K562 (cell line): ENCODE data around the gene RBX1. TPM values are rescaled to one million over a fixed set of nuclear protein-coding genes. Genes with fewer than 3 reads are reported as not detected.
A peak's percentile ranks its signal among the peaks of the same experiment; 100 is the strongest.

ENCODE experiments used
- CCAR2 ChIP-seq: fragments of 200-400 bp; formaldehyde crosslinking; IDR thresholded peaks from 2 replicates; pipeline ENCODE4 v1.6.1; 2017; ENCODE audit warnings: mild to moderate bottlenecking, low read depth, low read length
- CXXC5 ChIP-seq: fragments of 250-450 bp; sonication (Bioruptor Pico); IDR thresholded peaks from 2 replicates; pipeline ENCODE4 v1.8.0; 2022; ENCODE audit warnings: inconsistent platforms, mild to moderate bottlenecking, moderate library complexity
- ETV6 ChIP-seq, 3 experiments: fragments of 150-350 bp in 1 of 3; sonication (generic) in 1 of 3; formaldehyde crosslinking in 1 of 3; IDR thresholded peaks; 2 replicates each; pipeline versions ENCODE4 v1.6.1 to v1.8.0; 2014 to 2022; ENCODE audit warnings: borderline replicate concordance in 2 of 3, low read depth in 2 of 3, antibody characterized with exemption in 1 of 3, low read length in 1 of 3, mild to moderate bottlenecking in 1 of 3, missing genetic modification reagents in 1 of 3
- FOXA3 ChIP-seq, 2 experiments: fragments of 450-650 bp in 1 of 2; sonication (generic) in 1 of 2; formaldehyde crosslinking; IDR thresholded peaks in 1 of 2; conservative IDR thresholded peaks in 1 of 2; 2 replicates each; pipeline versions ENCODE4 v1.4.0 to v1.8.0; 2020 to 2022; ENCODE audit warnings: mild to moderate bottlenecking in 2 of 2, missing genetic modification reagents in 1 of 2
- GTF2F1 ChIP-seq: IDR thresholded peaks from 2 replicates; pipeline ENCODE4 v1.6.1; 2011; ENCODE audit warnings: low read depth, low read length, improper control_type of control experiment
- MBD1 ChIP-seq: fragments of 250-450 bp; sonication (Bioruptor Pico); IDR thresholded peaks from 2 replicates; pipeline ENCODE4 v1.8.0; 2022; ENCODE audit warnings: inconsistent platforms
- MYC ChIP-seq, 2 experiments: fragments of 250-450 bp in 1 of 2; sonication (Bioruptor Pico) in 1 of 2; IDR thresholded peaks; 2 replicates each; pipeline versions ENCODE4 v1.5.1 to v1.6.1; 2012 to 2021; ENCODE audit warnings: low read depth in 2 of 2, borderline replicate concordance in 1 of 2, improper control_type of control experiment in 1 of 2, low read length in 1 of 2, mild to moderate bottlenecking in 1 of 2, moderate library complexity in 1 of 2
- POLR2H ChIP-seq: IDR thresholded peaks from 2 replicates; pipeline ENCODE4 v1.6.1; 2016; ENCODE audit warnings: missing genetic modification characterization, low read depth, mild to moderate bottlenecking, control low read depth, missing compliant biosample characterization, moderate library complexity
- SIN3B ChIP-seq: fragments of 450-650 bp; IDR thresholded peaks from 2 replicates; pipeline ENCODE4 v1.6.1; 2017; ENCODE audit warnings: low read depth, mild to moderate bottlenecking, moderate library complexity
- TARDBP ChIP-seq: fragments of 450-650 bp; IDR thresholded peaks from 2 replicates; pipeline ENCODE4 v1.6.1; 2016
- THRAP3 ChIP-seq: fragments of 450-650 bp; IDR thresholded peaks from 2 replicates; pipeline ENCODE4 v1.6.1; 2016; ENCODE audit warnings: mild to moderate bottlenecking, inconsistent platforms, borderline replicate concordance
- UBTF ChIP-seq, 2 experiments: IDR thresholded peaks; 2 replicates each; pipeline ENCODE4 v1.6.1; 2012; ENCODE audit warnings: improper control_type of control experiment in 2 of 2, low read depth in 2 of 2, low read length in 2 of 2, borderline replicate concordance in 1 of 2
- ZNF175 ChIP-seq: fragments of 200-800 bp; sonication (Bioruptor generic); IDR thresholded peaks from 2 replicates; pipeline ENCODE4 v1.6.1; 2016; ENCODE audit warnings: low read depth, mild to moderate bottlenecking, missing genetic modification characterization, missing compliant biosample characterization
- ZNF184 ChIP-seq: sonication (generic); formaldehyde crosslinking; IDR thresholded peaks from 2 replicates; pipeline ENCODE4 v1.5.0; 2020; ENCODE audit warnings: missing genetic modification reagents
- polyA plus RNA-seq, 8 experiments: library from polyadenylated mRNA; depleted of rRNA in 4 of 8; stranded (reverse) in 5 of 8; unstranded in 3 of 8; fragments of >200 nt; fragmentation: Nextera tagmentation in 2 of 8; fragmentation: Illumina TruSeq in 1 of 8; extraction: Ambion mirVana in 2 of 8; extraction: Trizol in 1 of 8; gene quantifications; 2 replicates each; pipeline versions ENCODE4 v1.2.1 to v1.2.3, GENCODE V29; 2011 to 2014; ENCODE audit warnings: inconsistent platforms in 1 of 8, missing spikeins in 1 of 8
- total RNA-seq, 7 experiments: library from RNA; depleted of rRNA in 6 of 7; stranded (reverse); fragments of >200 nt in 6 of 7; fragmentation: Illumina TruSeq in 2 of 7; extraction: Trizol in 2 of 7; gene quantifications; 2 replicates each; pipeline versions ENCODE4 v1.2.1 to v1.2.3, GENCODE V29; 2011 to 2021; ENCODE audit warnings: low replicate concordance in 1 of 7
- TF ChIP-seq, protein P1 (sequence below), 2 experiments: fragments of 450-650 bp in 1 of 2; IDR thresholded peaks; 2 replicates each; pipeline ENCODE4 v1.6.1; 2011 to 2017; ENCODE audit warnings: low read depth in 2 of 2, antibody characterized with exemption in 1 of 2, borderline replicate concordance in 1 of 2, low read length in 1 of 2, mild to moderate bottlenecking in 1 of 2, mixed read lengths in 1 of 2; ENCODE audit not compliant: control insufficient read depth in 1 of 2
- TF ChIP-seq, protein P2 (sequence below): fragments of 450-650 bp; formaldehyde crosslinking; conservative IDR thresholded peaks from 2 replicates; pipeline ENCODE4 v1.4.0; 2022; ENCODE audit warnings: mild to moderate bottlenecking, missing genetic modification characterization

RBX1 gene
- total and polyA plus RNA-seq, 9 of the 15 experiments (the other 6 are each of a cell fraction or from before 2014, with no cell fraction given): 44.0 to 259 (median 67.9) TPM

DNA sequence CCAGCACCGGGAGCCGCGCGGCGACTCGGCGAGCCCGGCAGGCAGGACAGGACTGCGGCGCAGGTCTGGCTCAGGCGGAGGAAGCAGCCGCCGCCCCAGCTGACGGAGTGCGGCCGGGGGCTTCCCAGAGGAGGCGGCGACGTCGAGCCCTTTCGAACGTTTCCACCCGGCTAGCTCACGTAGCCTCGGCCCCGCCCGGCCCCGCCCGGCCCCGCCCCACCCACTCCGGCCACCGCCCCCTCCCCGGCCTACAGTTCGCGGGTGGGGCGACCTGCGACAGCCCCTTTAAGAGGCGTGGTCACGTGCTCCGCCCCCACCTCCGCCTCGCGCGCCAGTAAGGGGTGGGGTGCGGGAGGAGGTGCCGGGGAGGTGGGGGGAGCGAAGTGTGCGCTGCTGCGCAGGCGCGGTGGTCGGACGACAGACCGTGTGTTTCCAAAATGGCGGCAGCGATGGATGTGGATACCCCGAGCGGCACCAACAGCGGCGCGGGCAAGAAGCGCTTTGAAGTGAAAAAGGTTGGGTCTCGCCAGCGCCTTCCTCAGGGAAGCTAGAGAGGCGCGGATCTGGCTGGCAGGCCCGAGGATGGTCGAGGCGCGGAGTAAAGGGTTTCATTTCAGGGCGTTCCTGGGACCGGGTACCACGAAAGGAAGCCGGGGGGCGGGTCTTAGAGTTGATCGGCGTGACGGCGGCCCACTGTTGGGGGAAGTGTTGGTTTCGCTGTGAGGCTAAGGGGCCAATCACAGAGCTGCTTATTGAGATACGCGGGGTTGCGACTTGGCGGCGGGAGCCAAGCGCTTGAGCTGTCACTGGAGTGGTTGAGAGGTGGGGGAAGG is at the start of gene RBX1 (continued):
- TF ChIP-seq MYC (IDR thresholded peaks at IDR 0.05; ENCODE audit: low read depth, low read length) (peak; percentile 71), MYC (CRISPR knock-in tag; IDR thresholded peaks at IDR 0.05; ENCODE audit: borderline replicate concordance, low read depth) (no peak), SIN3B (peak; percentile 98), ZNF175 (CRISPR knock-in tag) (no peak), CXXC5 (CRISPR knock-in tag) (peak; percentile 74), MBD1 (CRISPR knock-in tag) (no peak), ZNF184 (CRISPR knock-in tag) (no peak), ETV6 (IDR thresholded peaks at IDR 0.05; ENCODE audit: borderline replicate concordance in 1 of 2, low read depth in 2 of 2, low read length in 1 of 2) (no peak), ETV6 (CRISPR knock-in tag; IDR thresholded peaks at IDR 0.05; ENCODE audit: borderline replicate concordance) (no peak), UBTF (IDR thresholded peaks at IDR 0.05; ENCODE audit: borderline replicate concordance in 1 of 2, low read depth in 2 of 2, low read length in 2 of 2) (peak; percentile 82 to 96; a peak in 3 of 4 replicates), THRAP3 (no peak), GTF2F1 (0 out of 2 replicates have a peak, but pooled peaks have one; percentile 27), FOXA3 (CRISPR knock-in tag; conservative IDR thresholded peaks at IDR 0.05 in 1 of 2, IDR thresholded peaks at IDR 0.05 in 1 of 2) (no peak), TARDBP (no peak), CCAR2 (no peak), POLR2H (tag) (peak; percentile 85)
- TF ChIP-seq, protein P1, sequence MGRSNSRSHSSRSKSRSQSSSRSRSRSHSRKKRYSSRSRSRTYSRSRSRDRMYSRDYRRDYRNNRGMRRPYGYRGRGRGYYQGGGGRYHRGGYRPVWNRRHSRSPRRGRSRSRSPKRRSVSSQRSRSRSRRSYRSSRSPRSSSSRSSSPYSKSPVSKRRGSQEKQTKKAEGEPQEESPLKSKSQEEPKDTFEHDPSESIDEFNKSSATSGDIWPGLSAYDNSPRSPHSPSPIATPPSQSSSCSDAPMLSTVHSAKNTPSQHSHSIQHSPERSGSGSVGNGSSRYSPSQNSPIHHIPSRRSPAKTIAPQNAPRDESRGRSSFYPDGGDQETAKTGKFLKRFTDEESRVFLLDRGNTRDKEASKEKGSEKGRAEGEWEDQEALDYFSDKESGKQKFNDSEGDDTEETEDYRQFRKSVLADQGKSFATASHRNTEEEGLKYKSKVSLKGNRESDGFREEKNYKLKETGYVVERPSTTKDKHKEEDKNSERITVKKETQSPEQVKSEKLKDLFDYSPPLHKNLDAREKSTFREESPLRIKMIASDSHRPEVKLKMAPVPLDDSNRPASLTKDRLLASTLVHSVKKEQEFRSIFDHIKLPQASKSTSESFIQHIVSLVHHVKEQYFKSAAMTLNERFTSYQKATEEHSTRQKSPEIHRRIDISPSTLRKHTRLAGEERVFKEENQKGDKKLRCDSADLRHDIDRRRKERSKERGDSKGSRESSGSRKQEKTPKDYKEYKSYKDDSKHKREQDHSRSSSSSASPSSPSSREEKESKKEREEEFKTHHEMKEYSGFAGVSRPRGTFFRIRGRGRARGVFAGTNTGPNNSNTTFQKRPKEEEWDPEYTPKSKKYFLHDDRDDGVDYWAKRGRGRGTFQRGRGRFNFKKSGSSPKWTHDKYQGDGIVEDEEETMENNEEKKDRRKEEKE (IDR thresholded peaks at IDR 0.05; ENCODE audit: borderline replicate concordance in 1 of 2, control insufficient read depth in 1 of 2, low read depth in 2 of 2, low read length in 1 of 2): no peak
- TF ChIP-seq, protein P2, sequence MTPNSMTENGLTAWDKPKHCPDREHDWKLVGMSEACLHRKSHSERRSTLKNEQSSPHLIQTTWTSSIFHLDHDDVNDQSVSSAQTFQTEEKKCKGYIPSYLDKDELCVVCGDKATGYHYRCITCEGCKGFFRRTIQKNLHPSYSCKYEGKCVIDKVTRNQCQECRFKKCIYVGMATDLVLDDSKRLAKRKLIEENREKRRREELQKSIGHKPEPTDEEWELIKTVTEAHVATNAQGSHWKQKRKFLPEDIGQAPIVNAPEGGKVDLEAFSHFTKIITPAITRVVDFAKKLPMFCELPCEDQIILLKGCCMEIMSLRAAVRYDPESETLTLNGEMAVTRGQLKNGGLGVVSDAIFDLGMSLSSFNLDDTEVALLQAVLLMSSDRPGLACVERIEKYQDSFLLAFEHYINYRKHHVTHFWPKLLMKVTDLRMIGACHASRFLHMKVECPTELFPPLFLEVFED (CRISPR knock-in tag): no peak
